GM23338 (cell line): ENCODE results near the gene VDR. TPM values are rescaled to one million over a fixed set of nuclear protein-coding genes. Genes with fewer than 3 reads are reported as not detected.

Source experiments
- ATAC-seq: fragments of 200-7000 bp; cut with Tn5 transposase; 3 replicates; pipeline ENCODE4 v1.9.1; 2020
- DNase-seq: peaks from one replicate; pipeline ENCODE4 v3.0.0-alpha.2; 2015; ENCODE audit warnings: low spot score
- H2AFZ ChIP-seq: fragments of 200-600 bp; sonication (generic); 2 replicates; pipeline ENCODE4 v1.8.0; 2016; ENCODE audit warnings: antibody characterized with exemption, mild to moderate bottlenecking, moderate library complexity
- H3F3A ChIP-seq: fragments of 200-600 bp; sonication (generic); replicated peaks from 2 replicates; pipeline ENCODE4 v1.8.0; 2017; ENCODE audit warnings: antibody characterized with exemption, mixed run types, low read depth
- H3K27ac ChIP-seq: fragments of 200-600 bp; sonication (generic); 2 replicates; pipeline ENCODE4 v1.6.1; 2016; ENCODE audit warnings: low read depth
- H3K27me3 ChIP-seq: fragments of 200-600 bp; sonication (generic); 2 replicates; pipeline ENCODE4 v1.8.0; 2016; ENCODE audit warnings: mild to moderate bottlenecking, mixed run types, moderate library complexity; ENCODE audit not compliant: insufficient read depth
- H3K36me3 ChIP-seq: fragments of 200-600 bp; sonication (generic); 2 replicates; pipeline ENCODE4 v1.8.0; 2016; ENCODE audit warnings: mild to moderate bottlenecking; ENCODE audit not compliant: insufficient read depth
- H3K4me1 ChIP-seq: fragments of 200-600 bp; sonication (generic); 2 replicates; pipeline ENCODE4 v1.8.0; 2016; ENCODE audit warnings: mild to moderate bottlenecking, moderate library complexity; ENCODE audit not compliant: insufficient read depth
- H3K4me2 ChIP-seq: fragments of 200-600 bp; sonication (generic); 2 replicates; pipeline ENCODE4 v1.7.1; 2017; ENCODE audit warnings: mixed run types
- H3K4me3 ChIP-seq: fragments of 200-600 bp; sonication (generic); 2 replicates; pipeline ENCODE4 v1.6.1; 2016; ENCODE audit warnings: mixed run types
- H3K79me2 ChIP-seq: fragments of 200-600 bp; sonication (generic); replicated peaks from 2 replicates; pipeline ENCODE4 v1.8.0; 2017; ENCODE audit warnings: mild to moderate bottlenecking; ENCODE audit not compliant: insufficient read depth
- H3K9me2 ChIP-seq: fragments of 200-600 bp; sonication (generic); 2 replicates; pipeline ENCODE4 v1.8.0; 2017; ENCODE audit not compliant: insufficient read depth
- H4K20me1 ChIP-seq: fragments of 200-600 bp; sonication (generic); replicated peaks from 2 replicates; pipeline ENCODE4 v1.8.0; 2017; ENCODE audit warnings: mild to moderate bottlenecking; ENCODE audit not compliant: insufficient read depth
- H3K27ac Mint-ChIP-seq: 2 replicates; pipeline ENCODE4 v1.8.0; 2020; ENCODE audit warnings: inconsistent platforms, mild to moderate bottlenecking, moderate library complexity, mixed read lengths
- H3K27me3 Mint-ChIP-seq: 3 replicates; pipeline ENCODE4 v1.8.0; 2022; ENCODE audit warnings: low read depth, mild to moderate bottlenecking, moderate library complexity, mixed read lengths, inconsistent platforms; ENCODE audit not compliant: insufficient read depth, poor library complexity
- H3K36me3 Mint-ChIP-seq: 3 replicates; pipeline ENCODE4 v1.8.0; 2021; ENCODE audit warnings: low read depth, mild to moderate bottlenecking, inconsistent platforms, moderate library complexity, mixed read lengths
- H3K4me1 Mint-ChIP-seq: 3 replicates; pipeline ENCODE4 v1.8.0; 2020; ENCODE audit warnings: mild to moderate bottlenecking, inconsistent platforms, mixed read lengths
- H3K4me3 Mint-ChIP-seq: 3 replicates; pipeline ENCODE4 v1.8.0; 2021; ENCODE audit warnings: moderate library complexity, mild to moderate bottlenecking, inconsistent platforms, mixed read lengths
- H3K9me3 Mint-ChIP-seq: 3 replicates; pipeline ENCODE4 v1.8.0; 2020; ENCODE audit warnings: moderate library complexity, mild to moderate bottlenecking, inconsistent platforms, mixed read lengths
- CREB1 ChIP-seq: fragments of 250-450 bp; sonication (Bioruptor Pico); IDR thresholded peaks from 2 replicates; pipeline ENCODE4 v1.5.0; 2020; ENCODE audit warnings: low read depth, mild to moderate bottlenecking, moderate library complexity
- EZH2 ChIP-seq: fragments of 200-600 bp; sonication (generic); IDR thresholded peaks from one replicate; pipeline ENCODE4 v1.8.0; 2017; ENCODE audit warnings: antibody characterized with exemption, mild to moderate bottlenecking, low read depth; ENCODE audit not compliant: unreplicated experiment
- EZH2phosphoT487 ChIP-seq: fragments of 200-600 bp; sonication (generic); IDR thresholded peaks from one replicate; pipeline ENCODE4 v1.8.1; 2018; ENCODE audit warnings: antibody characterized with exemption; ENCODE audit not compliant: unreplicated experiment
- JUNB ChIP-seq: IDR thresholded peaks from one replicate; pipeline ENCODE4 v1.6.1; 2016; ENCODE audit warnings: antibody characterized with exemption; ENCODE audit not compliant: unreplicated experiment
- NANOG ChIP-seq: IDR thresholded peaks from 2 replicates; pipeline ENCODE4 v1.6.1; 2016; ENCODE audit warnings: antibody characterized with exemption, borderline replicate concordance
- POLR2AphosphoS5 ChIP-seq: IDR thresholded peaks from 2 replicates; pipeline ENCODE4 v1.6.1; 2016; ENCODE audit warnings: antibody characterized with exemption, low read depth
- STAT1 ChIP-seq: IDR thresholded peaks from one replicate; pipeline ENCODE4 v1.6.1; 2016; ENCODE audit warnings: antibody characterized with exemption; ENCODE audit not compliant: unreplicated experiment
- ZNF114 ChIP-seq: fragments of 250-450 bp; sonication (Bioruptor Pico); IDR thresholded peaks from 2 replicates; pipeline ENCODE4 v1.5.0; 2020; ENCODE audit warnings: mild to moderate bottlenecking, moderate library complexity
- ZNF331 ChIP-seq: fragments of 250-450 bp; sonication (Bioruptor Pico); IDR thresholded peaks from 2 replicates; pipeline ENCODE4 v1.5.0; 2020; ENCODE audit warnings: low read depth, mild to moderate bottlenecking, moderate library complexity
- polyA plus RNA-seq: library from polyadenylated mRNA; unstranded; fragments of >200 nt; fragmentation: Nextera tagmentation; extraction: Ambion mirVana; gene quantifications from 2 replicates; pipeline ENCODE4 v1.2.1, GENCODE V29; 2016
- total RNA-seq: library from RNA; depleted of rRNA; stranded (reverse); fragments of >200 nt; shearing (Covaris generic); gene quantifications from 2 replicates; pipeline ENCODE4 v1.2.3, GENCODE V29; 2014
- TF ChIP-seq, protein P1 (sequence below): IDR thresholded peaks from 2 replicates; pipeline ENCODE4 v1.6.1; 2016; ENCODE audit warnings: antibody characterized with exemption
- TF ChIP-seq, protein P2 (sequence below): fragments of 250-450 bp; sonication (Bioruptor Pico); IDR thresholded peaks from 2 replicates; pipeline ENCODE4 v1.5.0; 2020; ENCODE audit warnings: mild to moderate bottlenecking, moderate library complexity
- TF ChIP-seq, protein P3 (sequence below): IDR thresholded peaks from one replicate; pipeline ENCODE4 v1.6.1; 2018; ENCODE audit warnings: antibody characterized with exemption; ENCODE audit not compliant: unreplicated experiment

The VDR gene
- total and polyA plus RNA-seq, 2 experiments from 2014 or later, result 0.37 to 1.4 TPM

DNA sequence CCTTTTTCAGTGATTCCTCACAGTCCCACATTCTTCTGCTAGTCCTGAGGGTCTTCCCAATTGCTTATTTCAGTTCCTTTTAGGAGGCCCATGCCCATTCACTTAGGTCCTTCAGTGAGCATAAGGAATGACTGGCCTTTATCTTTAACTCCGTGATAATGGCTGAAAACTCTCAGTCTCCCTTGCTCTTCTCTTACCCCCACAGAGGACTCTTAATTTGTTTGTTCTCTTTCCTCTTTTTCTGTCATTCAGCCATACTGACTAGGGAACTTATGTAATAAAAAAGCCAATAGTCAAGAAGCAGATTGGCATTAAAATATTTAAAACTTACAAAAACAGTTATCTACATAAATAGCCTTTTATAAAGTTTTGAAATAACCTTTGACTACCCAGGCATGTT, 17.1 kb upstream of the VDR start:
- Mint-ChIP-seq H3K9me3 (no peaks in the 10 kb centered on the region), H3K4me1 (no peaks in the 10 kb centered on the region), H3K36me3 (no peaks in the 10 kb centered on the region), H3K27ac (no peak overlapping the region), H3K4me3 (no peak overlapping the region), H3K27me3 (no peaks in the 10 kb centered on the region)
- no peak overlapping the region for H3K4me3 ChIP-seq
- no peaks in the 10 kb centered on the region for H3K27me3 ChIP-seq
- H3F3A ChIP-seq, result no peaks in the 10 kb centered on the region
- no peaks in the 10 kb centered on the region for H3K36me3 ChIP-seq
- no peaks in the 10 kb centered on the region for H3K79me2 ChIP-seq
- ATAC-seq, result no peak
- H3K4me2 ChIP-seq, result no peak overlapping the region
- no peaks in the 10 kb centered on the region for H4K20me1 ChIP-seq
- no peak for DNase-seq
- no peak for TF ChIP-seq NANOG
- TF ChIP-seq STAT1, result no peak
- no peak for TF ChIP-seq CREB1
- no peak for TF ChIP-seq ZNF114 (CRISPR knock-in tag)
- no peak for TF ChIP-seq EZH2phosphoT487
- TF ChIP-seq EZH2, result no peak
- TF ChIP-seq, protein P1, sequence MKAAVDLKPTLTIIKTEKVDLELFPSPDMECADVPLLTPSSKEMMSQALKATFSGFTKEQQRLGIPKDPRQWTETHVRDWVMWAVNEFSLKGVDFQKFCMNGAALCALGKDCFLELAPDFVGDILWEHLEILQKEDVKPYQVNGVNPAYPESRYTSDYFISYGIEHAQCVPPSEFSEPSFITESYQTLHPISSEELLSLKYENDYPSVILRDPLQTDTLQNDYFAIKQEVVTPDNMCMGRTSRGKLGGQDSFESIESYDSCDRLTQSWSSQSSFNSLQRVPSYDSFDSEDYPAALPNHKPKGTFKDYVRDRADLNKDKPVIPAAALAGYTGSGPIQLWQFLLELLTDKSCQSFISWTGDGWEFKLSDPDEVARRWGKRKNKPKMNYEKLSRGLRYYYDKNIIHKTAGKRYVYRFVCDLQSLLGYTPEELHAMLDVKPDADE, result no peak
- TF ChIP-seq, protein P2, sequence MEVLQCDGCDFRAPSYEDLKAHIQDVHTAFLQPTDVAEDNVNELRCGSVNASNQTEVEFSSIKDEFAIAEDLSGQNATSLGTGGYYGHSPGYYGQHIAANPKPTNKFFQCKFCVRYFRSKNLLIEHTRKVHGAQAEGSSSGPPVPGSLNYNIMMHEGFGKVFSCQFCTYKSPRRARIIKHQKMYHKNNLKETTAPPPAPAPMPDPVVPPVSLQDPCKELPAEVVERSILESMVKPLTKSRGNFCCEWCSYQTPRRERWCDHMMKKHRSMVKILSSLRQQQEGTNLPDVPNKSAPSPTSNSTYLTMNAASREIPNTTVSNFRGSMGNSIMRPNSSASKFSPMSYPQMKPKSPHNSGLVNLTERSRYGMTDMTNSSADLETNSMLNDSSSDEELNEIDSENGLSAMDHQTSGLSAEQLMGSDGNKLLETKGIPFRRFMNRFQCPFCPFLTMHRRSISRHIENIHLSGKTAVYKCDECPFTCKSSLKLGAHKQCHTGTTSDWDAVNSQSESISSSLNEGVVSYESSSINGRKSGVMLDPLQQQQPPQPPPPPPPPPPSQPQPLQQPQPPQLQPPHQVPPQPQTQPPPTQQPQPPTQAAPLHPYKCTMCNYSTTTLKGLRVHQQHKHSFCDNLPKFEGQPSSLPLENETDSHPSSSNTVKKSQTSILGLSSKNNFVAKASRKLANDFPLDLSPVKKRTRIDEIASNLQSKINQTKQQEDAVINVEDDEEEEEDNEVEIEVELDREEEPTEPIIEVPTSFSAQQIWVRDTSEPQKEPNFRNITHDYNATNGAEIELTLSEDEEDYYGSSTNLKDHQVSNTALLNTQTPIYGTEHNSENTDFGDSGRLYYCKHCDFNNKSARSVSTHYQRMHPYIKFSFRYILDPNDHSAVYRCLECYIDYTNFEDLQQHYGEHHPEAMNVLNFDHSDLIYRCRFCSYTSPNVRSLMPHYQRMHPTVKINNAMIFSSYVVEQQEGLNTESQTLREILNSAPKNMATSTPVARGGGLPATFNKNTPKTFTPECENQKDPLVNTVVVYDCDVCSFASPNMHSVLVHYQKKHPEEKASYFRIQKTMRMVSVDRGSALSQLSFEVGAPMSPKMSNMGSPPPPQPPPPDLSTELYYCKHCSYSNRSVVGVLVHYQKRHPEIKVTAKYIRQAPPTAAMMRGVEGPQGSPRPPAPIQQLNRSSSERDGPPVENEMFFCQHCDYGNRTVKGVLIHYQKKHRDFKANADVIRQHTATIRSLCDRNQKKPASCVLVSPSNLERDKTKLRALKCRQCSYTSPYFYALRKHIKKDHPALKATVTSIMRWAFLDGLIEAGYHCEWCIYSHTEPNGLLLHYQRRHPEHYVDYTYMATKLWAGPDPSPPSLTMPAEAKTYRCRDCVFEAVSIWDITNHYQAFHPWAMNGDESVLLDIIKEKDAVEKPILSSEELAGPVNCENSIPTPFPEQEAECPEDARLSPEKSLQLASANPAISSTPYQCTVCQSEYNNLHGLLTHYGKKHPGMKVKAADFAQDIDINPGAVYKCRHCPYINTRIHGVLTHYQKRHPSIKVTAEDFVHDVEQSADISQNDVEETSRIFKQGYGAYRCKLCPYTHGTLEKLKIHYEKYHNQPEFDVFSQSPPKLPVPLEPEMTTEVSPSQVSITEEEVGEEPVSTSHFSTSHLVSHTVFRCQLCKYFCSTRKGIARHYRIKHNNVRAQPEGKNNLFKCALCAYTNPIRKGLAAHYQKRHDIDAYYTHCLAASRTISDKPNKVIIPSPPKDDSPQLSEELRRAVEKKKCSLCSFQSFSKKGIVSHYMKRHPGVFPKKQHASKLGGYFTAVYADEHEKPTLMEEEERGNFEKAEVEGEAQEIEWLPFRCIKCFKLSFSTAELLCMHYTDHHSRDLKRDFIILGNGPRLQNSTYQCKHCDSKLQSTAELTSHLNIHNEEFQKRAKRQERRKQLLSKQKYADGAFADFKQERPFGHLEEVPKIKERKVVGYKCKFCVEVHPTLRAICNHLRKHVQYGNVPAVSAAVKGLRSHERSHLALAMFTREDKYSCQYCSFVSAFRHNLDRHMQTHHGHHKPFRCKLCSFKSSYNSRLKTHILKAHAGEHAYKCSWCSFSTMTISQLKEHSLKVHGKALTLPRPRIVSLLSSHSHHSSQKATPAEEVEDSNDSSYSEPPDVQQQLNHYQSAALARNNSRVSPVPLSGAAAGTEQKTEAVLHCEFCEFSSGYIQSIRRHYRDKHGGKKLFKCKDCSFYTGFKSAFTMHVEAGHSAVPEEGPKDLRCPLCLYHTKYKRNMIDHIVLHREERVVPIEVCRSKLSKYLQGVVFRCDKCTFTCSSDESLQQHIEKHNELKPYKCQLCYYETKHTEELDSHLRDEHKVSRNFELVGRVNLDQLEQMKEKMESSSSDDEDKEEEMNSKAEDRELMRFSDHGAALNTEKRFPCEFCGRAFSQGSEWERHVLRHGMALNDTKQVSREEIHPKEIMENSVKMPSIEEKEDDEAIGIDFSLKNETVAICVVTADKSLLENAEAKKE, result no peak
- TF ChIP-seq, protein P3, sequence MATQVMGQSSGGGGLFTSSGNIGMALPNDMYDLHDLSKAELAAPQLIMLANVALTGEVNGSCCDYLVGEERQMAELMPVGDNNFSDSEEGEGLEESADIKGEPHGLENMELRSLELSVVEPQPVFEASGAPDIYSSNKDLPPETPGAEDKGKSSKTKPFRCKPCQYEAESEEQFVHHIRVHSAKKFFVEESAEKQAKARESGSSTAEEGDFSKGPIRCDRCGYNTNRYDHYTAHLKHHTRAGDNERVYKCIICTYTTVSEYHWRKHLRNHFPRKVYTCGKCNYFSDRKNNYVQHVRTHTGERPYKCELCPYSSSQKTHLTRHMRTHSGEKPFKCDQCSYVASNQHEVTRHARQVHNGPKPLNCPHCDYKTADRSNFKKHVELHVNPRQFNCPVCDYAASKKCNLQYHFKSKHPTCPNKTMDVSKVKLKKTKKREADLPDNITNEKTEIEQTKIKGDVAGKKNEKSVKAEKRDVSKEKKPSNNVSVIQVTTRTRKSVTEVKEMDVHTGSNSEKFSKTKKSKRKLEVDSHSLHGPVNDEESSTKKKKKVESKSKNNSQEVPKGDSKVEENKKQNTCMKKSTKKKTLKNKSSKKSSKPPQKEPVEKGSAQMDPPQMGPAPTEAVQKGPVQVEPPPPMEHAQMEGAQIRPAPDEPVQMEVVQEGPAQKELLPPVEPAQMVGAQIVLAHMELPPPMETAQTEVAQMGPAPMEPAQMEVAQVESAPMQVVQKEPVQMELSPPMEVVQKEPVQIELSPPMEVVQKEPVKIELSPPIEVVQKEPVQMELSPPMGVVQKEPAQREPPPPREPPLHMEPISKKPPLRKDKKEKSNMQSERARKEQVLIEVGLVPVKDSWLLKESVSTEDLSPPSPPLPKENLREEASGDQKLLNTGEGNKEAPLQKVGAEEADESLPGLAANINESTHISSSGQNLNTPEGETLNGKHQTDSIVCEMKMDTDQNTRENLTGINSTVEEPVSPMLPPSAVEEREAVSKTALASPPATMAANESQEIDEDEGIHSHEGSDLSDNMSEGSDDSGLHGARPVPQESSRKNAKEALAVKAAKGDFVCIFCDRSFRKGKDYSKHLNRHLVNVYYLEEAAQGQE, result no peak
- no peak for TF ChIP-seq JUNB
- no peak for TF ChIP-seq ZNF331
- no peak for TF ChIP-seq POLR2AphosphoS5
- peak overlapping the region; percentile 4; the same call in 1 of the 2 replicates for H2AFZ ChIP-seq
- 0 out of 2 replicates have a peak, but pooled peaks cover 8% of the 10 kb centered on the region for H3K9me2 ChIP-seq
- H3K4me1 ChIP-seq, result no peaks in the 10 kb centered on the region
- no peak overlapping the region for H3K27ac ChIP-seq
